HEK293 (cell line): Measurements from ENCODE around the gene LHX4.

Experiments
- BCL11A ChIP-seq: fragments of 450-650 bp; formaldehyde crosslinking; IDR thresholded peaks from 2 replicates; pipeline ENCODE4 v1.5.1; 2016; ENCODE audit warnings: low read depth, missing biosample characterization, missing genetic modification characterization
- ELK4 ChIP-seq: IDR thresholded peaks from 2 replicates; pipeline ENCODE4 v1.6.1; 2011; ENCODE audit warnings: mild to moderate bottlenecking, low read depth, low read length, borderline replicate concordance
- HOXC10 ChIP-seq: sonication (generic); formaldehyde crosslinking; IDR thresholded peaks from 2 replicates; pipeline ENCODE4 v1.8.1; 2023; ENCODE audit warnings: mild to moderate bottlenecking, missing genetic modification reagents
- MYNN ChIP-seq: fragments of 450-650 bp; formaldehyde crosslinking; IDR thresholded peaks from 2 replicates; pipeline ENCODE4 v1.5.1; 2016; ENCODE audit warnings: missing biosample characterization, missing genetic modification characterization, borderline replicate concordance
- ZBTB11 ChIP-seq: fragments of 450-650 bp; formaldehyde crosslinking; conservative IDR thresholded peaks from 2 replicates; pipeline ENCODE4 v1.5.1; 2016; ENCODE audit warnings: low read depth, missing biosample characterization, missing genetic modification characterization
- ZFP41 ChIP-seq: fragments of 450-650 bp; formaldehyde crosslinking; IDR thresholded peaks from 2 replicates; pipeline ENCODE4 v1.5.1; 2016; ENCODE audit warnings: missing biosample characterization, missing genetic modification characterization, borderline replicate concordance
- ZNF544 ChIP-seq: fragments of 450-650 bp; formaldehyde crosslinking; IDR thresholded peaks from 2 replicates; pipeline ENCODE4 v1.5.0; 2017; ENCODE audit warnings: missing biosample characterization, missing genetic modification characterization
- ZNF549 ChIP-seq: fragments of 450-650 bp; IDR thresholded peaks from 2 replicates; pipeline ENCODE4 v1.5.1; 2018; ENCODE audit warnings: missing biosample characterization, missing genetic modification characterization, mild to moderate bottlenecking, inconsistent platforms, moderate library complexity
- TF ChIP-seq, protein P1 (sequence below): fragments of 450-650 bp; formaldehyde crosslinking; IDR thresholded peaks from 2 replicates; pipeline ENCODE4 v1.5.1; 2016; ENCODE audit warnings: missing biosample characterization, missing genetic modification characterization
- TF ChIP-seq, protein P2 (sequence below): fragments of 450-650 bp; formaldehyde crosslinking; IDR thresholded peaks from 2 replicates; pipeline ENCODE4 v1.5.1; 2016; ENCODE audit warnings: missing biosample characterization, missing genetic modification characterization

DNA sequence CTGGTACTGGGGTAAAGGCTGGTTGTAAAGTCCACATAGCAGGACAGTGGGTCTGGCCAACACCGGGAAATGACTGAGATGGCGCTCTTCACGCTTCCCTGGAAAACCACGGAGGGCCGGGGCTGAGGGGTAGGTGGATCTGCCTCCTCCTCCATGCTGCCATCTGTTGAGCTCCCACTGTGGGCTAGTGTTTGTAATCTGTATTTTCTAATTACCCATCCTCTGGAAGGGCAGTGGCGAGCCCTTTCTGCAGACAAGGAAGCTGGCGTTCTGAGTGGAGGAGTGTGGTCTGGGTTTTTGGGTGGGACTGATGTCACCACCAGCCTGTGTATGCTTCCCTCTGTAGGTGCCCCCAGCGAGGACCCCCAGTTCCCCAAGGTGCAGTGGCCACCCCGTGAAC lies 34.1 kb upstream of the LHX4 start:
- TF ChIP-seq ZNF544 (tag by site-specific recombination) (no peak), ELK4 (no peak), ZFP41 (no peak), MYNN (tag by site-specific recombination) (no peak), ZBTB11 (tag by site-specific recombination) (no peak), ZNF549 (tag by site-specific recombination) (no peak), BCL11A (tag by site-specific recombination) (no peak), HOXC10 (CRISPR knock-in tag) (no peak)
- TF ChIP-seq, protein P1, sequence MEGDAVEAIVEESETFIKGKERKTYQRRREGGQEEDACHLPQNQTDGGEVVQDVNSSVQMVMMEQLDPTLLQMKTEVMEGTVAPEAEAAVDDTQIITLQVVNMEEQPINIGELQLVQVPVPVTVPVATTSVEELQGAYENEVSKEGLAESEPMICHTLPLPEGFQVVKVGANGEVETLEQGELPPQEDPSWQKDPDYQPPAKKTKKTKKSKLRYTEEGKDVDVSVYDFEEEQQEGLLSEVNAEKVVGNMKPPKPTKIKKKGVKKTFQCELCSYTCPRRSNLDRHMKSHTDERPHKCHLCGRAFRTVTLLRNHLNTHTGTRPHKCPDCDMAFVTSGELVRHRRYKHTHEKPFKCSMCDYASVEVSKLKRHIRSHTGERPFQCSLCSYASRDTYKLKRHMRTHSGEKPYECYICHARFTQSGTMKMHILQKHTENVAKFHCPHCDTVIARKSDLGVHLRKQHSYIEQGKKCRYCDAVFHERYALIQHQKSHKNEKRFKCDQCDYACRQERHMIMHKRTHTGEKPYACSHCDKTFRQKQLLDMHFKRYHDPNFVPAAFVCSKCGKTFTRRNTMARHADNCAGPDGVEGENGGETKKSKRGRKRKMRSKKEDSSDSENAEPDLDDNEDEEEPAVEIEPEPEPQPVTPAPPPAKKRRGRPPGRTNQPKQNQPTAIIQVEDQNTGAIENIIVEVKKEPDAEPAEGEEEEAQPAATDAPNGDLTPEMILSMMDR (tag by site-specific recombination) = no peak
- TF ChIP-seq, protein P2, sequence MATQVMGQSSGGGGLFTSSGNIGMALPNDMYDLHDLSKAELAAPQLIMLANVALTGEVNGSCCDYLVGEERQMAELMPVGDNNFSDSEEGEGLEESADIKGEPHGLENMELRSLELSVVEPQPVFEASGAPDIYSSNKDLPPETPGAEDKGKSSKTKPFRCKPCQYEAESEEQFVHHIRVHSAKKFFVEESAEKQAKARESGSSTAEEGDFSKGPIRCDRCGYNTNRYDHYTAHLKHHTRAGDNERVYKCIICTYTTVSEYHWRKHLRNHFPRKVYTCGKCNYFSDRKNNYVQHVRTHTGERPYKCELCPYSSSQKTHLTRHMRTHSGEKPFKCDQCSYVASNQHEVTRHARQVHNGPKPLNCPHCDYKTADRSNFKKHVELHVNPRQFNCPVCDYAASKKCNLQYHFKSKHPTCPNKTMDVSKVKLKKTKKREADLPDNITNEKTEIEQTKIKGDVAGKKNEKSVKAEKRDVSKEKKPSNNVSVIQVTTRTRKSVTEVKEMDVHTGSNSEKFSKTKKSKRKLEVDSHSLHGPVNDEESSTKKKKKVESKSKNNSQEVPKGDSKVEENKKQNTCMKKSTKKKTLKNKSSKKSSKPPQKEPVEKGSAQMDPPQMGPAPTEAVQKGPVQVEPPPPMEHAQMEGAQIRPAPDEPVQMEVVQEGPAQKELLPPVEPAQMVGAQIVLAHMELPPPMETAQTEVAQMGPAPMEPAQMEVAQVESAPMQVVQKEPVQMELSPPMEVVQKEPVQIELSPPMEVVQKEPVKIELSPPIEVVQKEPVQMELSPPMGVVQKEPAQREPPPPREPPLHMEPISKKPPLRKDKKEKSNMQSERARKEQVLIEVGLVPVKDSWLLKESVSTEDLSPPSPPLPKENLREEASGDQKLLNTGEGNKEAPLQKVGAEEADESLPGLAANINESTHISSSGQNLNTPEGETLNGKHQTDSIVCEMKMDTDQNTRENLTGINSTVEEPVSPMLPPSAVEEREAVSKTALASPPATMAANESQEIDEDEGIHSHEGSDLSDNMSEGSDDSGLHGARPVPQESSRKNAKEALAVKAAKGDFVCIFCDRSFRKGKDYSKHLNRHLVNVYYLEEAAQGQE (tag by site-specific recombination) = no peak
